DLD1 (cell line): ENCODE data around the gene ZNF184.
"Not testable (repeated sequence)": the region's sequence is repeated elsewhere in the genome, so short reads cannot be mapped to it uniquely, and the experiment has no call there.

Experiments
- in situ Hi-C: cut with HindIII; loops from 2 replicates; pipeline ENCODE4 v1.10.0; 2017; ENCODE audit warnings: low sequenced_read_pairs

Gene ZNF184

GRCh38 chr6:27426045-27426620 is 46.8 kb downstream of the ZNF184 start:
- in situ Hi-C loops, result no loop called here

DNA sequence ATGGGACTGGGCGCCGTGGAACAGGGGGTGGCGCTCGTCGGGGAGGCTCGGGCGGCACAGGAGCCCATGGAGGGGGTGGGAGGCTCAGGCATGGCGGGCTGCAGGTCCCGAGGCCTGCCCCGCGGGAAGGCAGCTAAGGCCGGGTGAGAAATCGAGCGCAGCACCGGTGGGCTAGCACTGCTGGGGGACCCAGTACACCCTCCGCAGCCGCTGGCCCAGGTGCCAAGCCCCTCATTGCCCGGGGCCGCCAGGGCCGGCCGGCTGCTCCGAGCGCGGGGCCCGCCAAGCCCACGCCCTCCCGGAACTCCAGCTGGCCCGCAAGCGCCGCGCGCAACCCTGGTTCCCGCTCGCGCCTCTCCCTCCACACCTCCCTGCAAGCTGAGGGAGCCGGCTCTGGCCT is 48.1 kb downstream of the ZNF184 start:
- in situ Hi-C loops, result not testable (repeated sequence)

DNA sequence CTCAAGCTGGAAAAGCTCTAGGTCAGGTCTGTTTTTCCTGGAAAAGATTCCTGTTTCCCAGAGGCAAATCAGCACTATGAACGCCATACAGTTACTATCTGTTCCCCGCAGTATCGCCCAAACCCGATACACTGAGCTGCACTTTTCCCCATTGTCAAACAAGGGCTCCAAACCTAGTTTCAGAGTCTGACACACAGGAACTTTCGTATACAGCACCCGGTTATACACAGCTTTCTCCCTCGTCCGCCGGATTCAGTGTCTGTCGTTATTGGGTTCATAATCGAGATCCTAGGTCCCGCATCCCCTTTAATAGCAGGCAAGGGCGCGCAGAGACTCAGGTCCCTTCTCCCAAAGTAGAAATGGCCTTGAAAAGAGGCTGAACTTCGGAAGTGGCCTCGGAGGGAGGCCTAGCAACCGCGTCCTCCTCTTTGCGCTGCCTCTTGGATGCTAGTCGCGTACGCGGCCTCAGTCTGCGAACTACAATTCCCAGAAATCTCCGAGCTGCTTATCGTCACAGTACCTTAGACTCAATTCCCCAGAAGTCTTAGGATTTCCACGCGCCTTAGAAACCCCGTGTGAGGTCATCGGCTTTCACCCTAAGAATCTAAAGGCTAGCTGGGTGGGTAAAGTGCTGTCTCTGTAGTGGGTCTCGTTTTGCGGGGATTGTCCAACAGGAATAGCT is 50.1 kb downstream of the ZNF184 start:
- in situ Hi-C loops, result no loop called here

GRCh38 chr6:27419363-27419762 is 53.5 kb downstream of the ZNF184 start:
- in situ Hi-C loops, result no loop called here

- in situ Hi-C loops, result no loop called here
Measured at GRCh38 chr6:27415898-27416297, 57.0 kb downstream of the ZNF184 start.

DNA sequence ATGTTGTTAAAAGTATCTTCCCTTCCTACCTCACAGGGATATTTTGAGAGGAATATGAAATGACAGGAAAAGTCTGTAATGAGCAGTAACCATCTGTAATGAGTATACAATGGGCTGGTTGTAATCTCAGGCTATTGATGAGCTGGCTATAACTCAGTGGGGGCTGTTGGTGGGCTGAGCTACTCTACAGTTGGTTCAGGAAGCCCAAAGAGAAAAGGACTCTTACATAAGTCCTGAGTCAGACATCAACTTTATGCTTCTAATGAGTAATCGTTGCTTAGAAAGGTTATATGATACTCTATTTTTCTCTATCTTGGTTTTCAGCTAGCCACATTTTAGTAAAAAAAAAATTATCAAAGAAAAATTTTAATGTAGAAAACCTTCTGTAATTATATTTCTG is 57.9 kb downstream of the ZNF184 start:
- in situ Hi-C loops, result no loop called here

GRCh38 chr6:27414300-27414699 is 58.6 kb downstream of the ZNF184 start:
- in situ Hi-C loops, result no loop called here

- in situ Hi-C loops, result no loop called here
Measured at GRCh38 chr6:27407153-27407814, 65.6 kb downstream of the ZNF184 start.

DNA sequence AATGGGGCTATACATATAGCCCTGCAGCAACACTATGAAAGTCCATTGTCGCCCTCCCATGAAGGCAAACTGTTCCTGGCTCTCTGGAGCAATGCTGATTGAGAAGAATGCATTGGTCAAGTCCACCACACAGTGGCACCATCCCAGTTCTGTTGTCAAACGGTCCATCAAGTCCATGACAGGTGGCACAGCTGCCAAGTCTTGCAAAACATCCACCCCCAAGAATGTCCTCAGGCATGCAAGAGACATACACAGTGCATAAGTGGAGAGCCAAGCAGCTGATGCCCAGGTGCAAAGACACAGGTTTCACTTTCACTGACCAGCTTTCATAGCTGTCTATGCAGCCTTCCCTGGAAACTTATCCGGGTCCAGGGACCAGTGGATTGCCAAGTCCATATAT is 66.8 kb downstream of the ZNF184 start:
- in situ Hi-C loops, result no loop called here

GRCh38 chr6:27400877-27401642 is 71.8 kb downstream of the ZNF184 start:
- in situ Hi-C loops, result no loop called here
